ENCODE measurements around the gene GTF2H3.

GRCh38 chr12:123675436-123675835, 41.8 kb downstream of the GTF2H3 start:
- no peak for TF ChIP-seq SUZ12 (IDR thresholded peaks at IDR 0.05)
- no peak for TF ChIP-seq TARDBP (IDR thresholded peaks at IDR 0.05)
- no peak for TF ChIP-seq FOXM1 (IDR thresholded peaks at IDR 0.05; ENCODE audit: borderline replicate concordance)
- no peak for TF ChIP-seq FOXK2 (IDR thresholded peaks at IDR 0.05)
- TF ChIP-seq HDGF (IDR thresholded peaks at IDR 0.05; ENCODE audit: borderline replicate concordance): no peak
- no peak for TF ChIP-seq ARNT (IDR thresholded peaks at IDR 0.05)
- TF ChIP-seq LEF1 (IDR thresholded peaks at IDR 0.05; ENCODE audit: borderline replicate concordance): no peak
- TF ChIP-seq NFRKB (IDR thresholded peaks at IDR 0.05): no peak
- no peak for TF ChIP-seq PKNOX1 (IDR thresholded peaks at IDR 0.05)
- TF ChIP-seq ZNF384 (IDR thresholded peaks at IDR 0.05): no peak
